LNCAP (cell line): ENCODE results near the gene BCORL1.

Source experiments
- CTCF ChIP-seq: fragments of 450-650 bp; IDR thresholded peaks from 2 replicates; pipeline ENCODE4 v1.5.1; 2017; ENCODE audit warnings: mild to moderate bottlenecking

Gene BCORL1

GRCh38 chrX:130066975-130067615, 84.7 kb downstream of the BCORL1 start:
- TF ChIP-seq CTCF, result no peak

GRCh38 chrX:130071611-130072344, 89.3 kb downstream of the BCORL1 start:
- TF ChIP-seq CTCF, result no peak

- TF ChIP-seq CTCF, result no peak
Observed at GRCh38 chrX:130072345-130072740, 89.9 kb downstream of the BCORL1 start.

- no peak for TF ChIP-seq CTCF
Observed at GRCh38 chrX:130075777-130076176, 93.3 kb downstream of the BCORL1 start.

GRCh38 chrX:130079824-130080406, 97.5 kb downstream of the BCORL1 start:
- peak; percentile 56 for TF ChIP-seq CTCF

- TF ChIP-seq CTCF, result no peak
Observed at GRCh38 chrX:130080791-130081367, 98.4 kb downstream of the BCORL1 start.

GRCh38 chrX:130081421-130082045, 99.1 kb downstream of the BCORL1 start:
- no peak for TF ChIP-seq CTCF
